ENCODE results near the gene SSH3. TPM values are rescaled to one million over a fixed set of nuclear protein-coding genes. Genes with fewer than 3 reads are reported as not detected.

SSH3 gene
- total and polyA plus RNA-seq, 2 of the 8 experiments (the other 6 are each of a cell fraction or from before 2014, with no cell fraction given): 16.9 to 19.8 TPM

- no peak for TF ChIP-seq NANOG (IDR thresholded peaks at IDR 0.05; ENCODE audit: insufficient read depth, low read depth, low read length, poor library complexity, severe bottlenecking)
- TF ChIP-seq TEAD4 (IDR thresholded peaks at IDR 0.05; ENCODE audit: low read depth, low read length): no peak
- no peak for TF ChIP-seq RXRA (IDR thresholded peaks at IDR 0.05; ENCODE audit: insufficient read depth, low read depth, low read length)
- no peak for TF ChIP-seq SIRT6 (IDR thresholded peaks at IDR 0.05; ENCODE audit: low read length)
- TF ChIP-seq RFX5 (IDR thresholded peaks at IDR 0.05; ENCODE audit: borderline replicate concordance, low read depth, low read length): no peak
Measured at GRCh38 chr11:67349036-67349435, 45.7 kb downstream of the SSH3 start (continued).
